Bronchial epithelial cell (primary cell): ENCODE results near the gene ZFP36. TPM values are rescaled to one million over a fixed set of nuclear protein-coding genes. Genes with fewer than 3 reads are reported as not detected.
A peak's percentile ranks its signal among the peaks of the same experiment; 100 is the strongest.

Experiments
- DNase-seq: peaks from one replicate; pipeline ENCODE4 v3.0.0-alpha.2; 2010; ENCODE audit warnings: low read depth
- FAIRE-seq: peaks from 2 replicates; lab custom pipeline; 2011; peaks lifted over from hg19 to GRCh38; lab: Jason Lieb, UNC
- H3K27me3 ChIP-seq: 2 replicates; pipeline ENCODE4 v1.5.1; 2011; ENCODE audit warnings: low read length; ENCODE audit not compliant: control insufficient read depth, insufficient read depth
- H3K36me3 ChIP-seq: 2 replicates; pipeline ENCODE4 v1.5.1; 2011; ENCODE audit warnings: low read length; ENCODE audit not compliant: control insufficient read depth, insufficient read depth
- H3K4me3 ChIP-seq: 2 replicates; pipeline ENCODE4 v1.5.1; 2011; ENCODE audit warnings: mild to moderate bottlenecking, low read depth, low read length, control low read depth
- CTCF ChIP-seq: IDR thresholded peaks from 2 replicates; pipeline ENCODE4 v1.5.1; 2011; ENCODE audit warnings: mild to moderate bottlenecking, moderate library complexity, low read length, control low read depth, inconsistent platforms; ENCODE audit not compliant: insufficient read depth, severe bottlenecking
- total RNA-seq: library from RNA; depleted of rRNA; stranded (reverse); fragments of >200 nt; gene quantifications from 2 replicates; pipeline ENCODE4 v1.2.1, GENCODE V29; 2014

Gene ZFP36
- total RNA-seq, 1 donor from 2014 or later: 3.4 TPM

GRCh38 chr19:39435499-39436349 is 29.1 kb downstream of the ZFP36 start, which contains the start of gene RPS16:
TSS of gene RPS16 (minus strand) at chr19:39435949. CDS start at chr19:39435895, 54 bp downstream.
- Histone ChIP-seq H3K36me3 (peaks cover 19% of the 10 kb centered on the region), H3K27me3 (no peaks in the 10 kb centered on the region), H3K4me3 (peak within 1 kb of the TSS; percentile 96)
- TF ChIP-seq CTCF: no peak
- DNase-seq (peak; percentile 84), FAIRE-seq (no peak)

GRCh38 chr19:39436350-39436716 is 29.7 kb downstream of the ZFP36 start:
- TF ChIP-seq CTCF: no peak
- Histone ChIP-seq H3K27me3 (no peaks in the 10 kb centered on the region), H3K36me3 (peaks cover 19% of the 10 kb centered on the region), H3K4me3 (peak overlapping the region; percentile 96)
- DNase-seq (no peak), FAIRE-seq (no peak)

- Histone ChIP-seq H3K27me3 (no peaks in the 10 kb centered on the region), H3K4me3 (no peak overlapping the region), H3K36me3 (peaks cover 13% of the 10 kb centered on the region)
- DNase-seq (peak; percentile 72), FAIRE-seq (no peak)
- no peak for TF ChIP-seq CTCF
Measured at GRCh38 chr19:39438270-39438934, 31.8 kb downstream of the ZFP36 start.

- TF ChIP-seq CTCF: no peak
- DNase-seq: no peak
- no peaks in the 10 kb centered on the region for H3K27me3 ChIP-seq
- peak overlapping the region; percentile 93 for H3K4me3 ChIP-seq
- no peak for FAIRE-seq
- H3K36me3 ChIP-seq: no peaks in the 10 kb centered on the region
Measured at GRCh38 chr19:39444598-39445195, 38.0 kb downstream of the ZFP36 start.

- TF ChIP-seq CTCF: no peak
- DNase-seq: peak; percentile 95
- peak within 1 kb of the TSS; percentile 93 for H3K4me3 ChIP-seq
- no peaks in the 10 kb centered on the region for H3K27me3 ChIP-seq
- no peak for FAIRE-seq
- H3K36me3 ChIP-seq: no peaks in the 10 kb centered on the region
Measured at GRCh38 chr19:39445196-39446111, 38.8 kb downstream of the ZFP36 start, which contains the start of gene SUPT5H. TSS of gene SUPT5H (plus strand) at chr19:39445582. CDS start at chr19:39445891, 309 bp downstream.
